ENCODE results near the gene FAM83F. TPM values are rescaled to one million over a fixed set of nuclear protein-coding genes. Genes with fewer than 3 reads are reported as not detected.
"Not testable (repeated sequence)": the region's sequence is repeated elsewhere in the genome, so short reads cannot be mapped to it uniquely, and the experiment has no call there.

The FAM83F gene
- total RNA-seq, 1 experiment from 2014 or later: 28.1 TPM

DNA sequence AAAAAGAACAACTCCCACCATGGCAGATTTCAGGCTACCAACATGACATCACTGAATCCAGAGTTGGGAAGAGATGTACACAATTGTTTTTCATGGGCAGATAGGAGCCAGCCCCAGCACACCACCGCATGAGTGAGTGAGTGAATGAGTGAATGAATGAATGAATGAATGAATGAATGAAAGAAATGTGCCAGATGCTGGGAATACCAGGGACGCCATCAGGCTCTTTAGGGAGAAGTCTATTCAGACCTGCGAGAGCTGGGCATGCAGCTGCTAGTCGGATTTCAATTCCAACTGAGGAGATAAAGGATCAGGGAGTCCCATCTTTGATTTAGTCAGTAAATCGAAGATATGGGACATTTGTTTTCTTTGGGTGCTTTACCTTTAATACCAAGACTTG lies 15.3 kb upstream of the FAM83F start:
- H3K27me3 ChIP-seq (ENCODE audit: control insufficient read depth, insufficient read depth, low read length): no peaks in the 10 kb centered on the region
- no peaks in the 10 kb centered on the region for H3K36me3 ChIP-seq (replicated peaks; ENCODE audit: control insufficient read depth, insufficient read depth, low read length)
- DNase-seq: no peak
- H3K4me3 ChIP-seq (ENCODE audit: insufficient read depth, low read depth, low read length): no peak overlapping the region

DNA sequence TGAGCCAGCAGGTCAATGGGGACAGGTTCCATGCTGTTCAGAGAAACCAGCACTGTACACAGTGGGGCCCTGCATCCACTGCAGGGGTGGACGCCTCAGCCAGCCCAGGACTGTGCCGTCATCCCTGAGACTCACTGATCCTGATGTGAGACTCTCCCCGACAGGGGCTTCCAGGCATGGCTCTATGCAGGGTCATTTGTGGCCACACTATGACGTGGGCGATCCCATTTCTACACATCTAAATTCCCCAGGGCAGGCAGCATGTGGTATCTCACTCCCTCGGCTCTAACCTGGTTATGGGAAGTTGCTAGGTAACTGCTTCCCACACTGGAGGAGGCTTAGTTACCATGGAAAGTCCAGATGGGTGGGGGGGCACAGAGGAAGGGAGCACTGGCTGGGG lies 14.2 kb upstream of the FAM83F start:
- no peak for DNase-seq
- no peak overlapping the region for H3K4me3 ChIP-seq (ENCODE audit: insufficient read depth, low read depth, low read length)

DNA sequence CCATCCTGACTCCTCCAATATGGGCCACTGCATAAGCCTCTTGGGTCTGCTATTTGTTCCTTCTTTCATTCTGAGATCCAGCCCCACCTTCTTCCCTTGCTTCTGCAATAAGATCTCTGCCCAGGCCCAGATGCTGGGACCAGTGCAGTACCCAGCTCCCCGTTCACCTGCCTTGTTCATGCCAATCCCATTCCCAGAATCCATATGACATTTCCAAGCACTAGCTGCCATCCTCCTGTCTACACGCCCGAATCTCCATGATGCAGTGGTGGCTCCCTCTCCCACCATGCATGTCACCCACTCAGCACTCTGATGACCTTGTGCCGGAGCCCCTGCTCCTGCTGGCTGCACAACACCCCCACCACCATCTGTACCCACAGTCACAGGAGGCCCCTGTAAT lies 11.4 kb upstream of the FAM83F start:
- Histone ChIP-seq H3K36me3 (replicated peaks; ENCODE audit: control insufficient read depth, insufficient read depth, low read length) (no peaks in the 10 kb centered on the region), H3K4me3 (ENCODE audit: insufficient read depth, low read depth, low read length) (no peak overlapping the region), H3K27me3 (ENCODE audit: control insufficient read depth, insufficient read depth, low read length) (peaks cover 2% of the 10 kb centered on the region; the same call in 1 of the 2 replicates)
- no peak for DNase-seq

More for the DNA sequence above, 14.2 kb upstream of the FAM83F start:
- Histone ChIP-seq H3K27me3 (ENCODE audit: control insufficient read depth, insufficient read depth, low read length) (peaks cover 2% of the 10 kb centered on the region; the same call in 1 of the 2 replicates), H3K36me3 (replicated peaks; ENCODE audit: control insufficient read depth, insufficient read depth, low read length) (no peaks in the 10 kb centered on the region)

DNA sequence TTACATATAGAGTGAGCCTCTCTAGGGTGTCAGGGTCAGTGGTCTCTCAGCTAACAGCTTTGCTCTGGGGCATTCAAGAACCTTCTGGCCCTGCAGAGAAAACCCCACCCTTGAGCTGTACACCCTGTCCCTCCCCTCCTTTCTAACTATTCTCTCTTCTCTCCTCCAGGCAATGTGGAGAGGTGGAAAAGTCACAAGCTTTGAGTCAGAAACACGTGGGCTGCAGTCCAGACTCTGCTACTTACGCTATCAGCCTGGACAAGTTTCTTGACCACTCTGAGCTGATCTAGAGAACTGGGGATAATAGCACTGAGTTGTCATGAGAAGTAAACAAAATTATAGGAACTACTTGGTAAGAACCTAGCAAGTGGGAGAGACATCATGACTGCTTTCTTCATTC lies 10.7 kb upstream of the FAM83F start:
- Histone ChIP-seq H3K36me3 (replicated peaks; ENCODE audit: control insufficient read depth, insufficient read depth, low read length) (no peaks in the 10 kb centered on the region), H3K4me3 (ENCODE audit: insufficient read depth, low read depth, low read length) (no peak overlapping the region), H3K27me3 (ENCODE audit: control insufficient read depth, insufficient read depth, low read length) (peaks cover 2% of the 10 kb centered on the region)
- DNase-seq: no peak

DNA sequence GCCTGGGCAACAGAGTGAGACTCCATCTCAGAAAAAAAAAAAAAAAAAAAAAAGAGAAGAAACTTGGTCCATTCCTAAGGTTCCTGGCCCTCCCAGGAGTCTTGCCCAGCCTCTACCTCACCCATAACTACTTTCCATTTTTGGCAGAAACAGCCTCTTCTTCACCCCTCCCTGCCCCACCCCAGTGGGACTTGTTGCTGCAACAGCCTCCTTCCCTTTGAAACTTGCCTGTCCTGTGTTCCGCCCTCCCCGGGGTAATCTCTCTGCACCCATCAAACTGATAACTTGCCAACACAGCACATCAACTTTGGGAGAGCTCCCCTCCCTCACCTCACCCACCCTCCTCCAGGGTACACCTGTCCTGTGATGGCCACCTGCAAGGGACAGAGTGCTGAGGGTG lies 10.0 kb upstream of the FAM83F start:
- H3K4me3 ChIP-seq (ENCODE audit: insufficient read depth, low read depth, low read length): no peak overlapping the region
- no peak for DNase-seq
- H3K27me3 ChIP-seq (ENCODE audit: control insufficient read depth, insufficient read depth, low read length): peaks cover 4% of the 10 kb centered on the region
- H3K36me3 ChIP-seq (replicated peaks; ENCODE audit: control insufficient read depth, insufficient read depth, low read length): no peaks in the 10 kb centered on the region

DNA sequence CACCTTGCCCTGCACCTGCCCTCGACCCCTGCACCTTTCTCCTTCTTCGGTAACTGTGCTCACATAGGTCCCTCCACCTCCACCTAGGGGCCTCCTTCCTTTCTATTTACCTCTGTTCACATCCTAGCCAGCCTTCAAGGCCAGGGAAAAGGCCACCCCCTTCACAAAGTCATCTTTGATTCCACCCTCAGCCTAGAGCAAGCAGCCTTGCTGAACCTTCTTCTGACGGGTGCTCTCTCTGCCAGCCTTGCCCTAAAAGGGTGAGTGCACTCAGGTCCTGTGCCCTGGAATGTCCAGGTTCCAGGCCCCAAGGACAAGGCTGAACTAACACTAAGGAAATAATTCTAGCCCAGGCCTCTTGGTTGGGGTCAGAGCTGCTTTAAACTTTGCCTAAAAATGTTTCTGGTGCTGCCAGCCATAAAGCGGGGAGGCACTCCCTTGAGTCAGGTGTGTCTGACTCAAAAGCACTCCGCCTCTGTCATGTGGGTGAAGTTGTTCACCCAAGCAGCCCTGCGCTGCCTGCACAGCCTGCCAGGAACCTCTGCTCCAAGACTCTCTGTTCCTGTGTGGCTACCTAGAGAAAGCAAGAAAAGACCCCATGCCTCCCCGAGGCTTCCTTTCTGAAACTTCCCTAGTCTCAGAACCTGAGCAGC lies 9.2 kb upstream of the FAM83F start:
- Histone ChIP-seq H3K27me3 (ENCODE audit: control insufficient read depth, insufficient read depth, low read length) (peaks cover 4% of the 10 kb centered on the region), H3K4me3 (ENCODE audit: insufficient read depth, low read depth, low read length) (no peak overlapping the region)

DNA sequence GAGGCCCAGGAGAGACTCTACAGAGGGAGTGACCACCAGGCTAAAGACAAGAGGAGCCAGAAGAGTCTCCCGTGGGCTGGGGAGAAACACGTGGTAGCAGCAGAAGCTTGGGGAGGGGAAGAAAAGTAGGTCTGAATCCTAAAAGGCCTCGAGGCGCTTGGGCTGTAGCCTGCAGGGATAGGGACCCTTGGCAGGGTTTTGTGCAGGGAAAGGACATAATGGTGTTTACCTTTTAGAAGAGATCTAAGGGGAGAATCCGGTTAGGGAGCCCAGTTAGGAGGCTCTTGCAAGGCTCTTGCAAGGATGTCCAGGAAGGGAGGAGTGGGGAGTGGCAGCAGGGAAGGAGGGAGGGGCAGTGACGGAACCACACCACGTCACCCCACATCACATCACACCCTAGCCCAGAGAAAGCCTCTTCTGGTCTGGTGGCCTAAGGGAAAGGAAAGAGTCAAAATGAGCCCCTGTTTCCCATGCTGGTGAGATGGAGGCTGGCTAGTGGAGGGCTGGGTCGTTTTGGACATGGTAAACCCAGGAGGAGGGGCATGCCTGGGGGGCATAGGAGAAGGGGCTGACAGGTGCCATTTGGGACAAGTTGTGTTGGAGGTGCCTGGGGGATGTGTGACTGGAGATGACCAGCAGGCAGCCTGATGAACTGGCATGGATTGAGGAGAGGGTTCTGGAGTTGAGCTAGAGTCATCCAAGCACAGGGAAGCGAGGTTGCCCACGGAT lies 6.2 kb upstream of the FAM83F start:
- no peak overlapping the region for H3K4me3 ChIP-seq (ENCODE audit: insufficient read depth, low read depth, low read length)
- peaks cover 6% of the 10 kb centered on the region for H3K27me3 ChIP-seq (ENCODE audit: control insufficient read depth, insufficient read depth, low read length)
- no peak for DNase-seq
- no peaks in the 10 kb centered on the region for H3K36me3 ChIP-seq (replicated peaks; ENCODE audit: control insufficient read depth, insufficient read depth, low read length)

More for the DNA sequence above, 9.2 kb upstream of the FAM83F start:
- DNase-seq: no peak
- no peaks in the 10 kb centered on the region for H3K36me3 ChIP-seq (replicated peaks; ENCODE audit: control insufficient read depth, insufficient read depth, low read length)

DNA sequence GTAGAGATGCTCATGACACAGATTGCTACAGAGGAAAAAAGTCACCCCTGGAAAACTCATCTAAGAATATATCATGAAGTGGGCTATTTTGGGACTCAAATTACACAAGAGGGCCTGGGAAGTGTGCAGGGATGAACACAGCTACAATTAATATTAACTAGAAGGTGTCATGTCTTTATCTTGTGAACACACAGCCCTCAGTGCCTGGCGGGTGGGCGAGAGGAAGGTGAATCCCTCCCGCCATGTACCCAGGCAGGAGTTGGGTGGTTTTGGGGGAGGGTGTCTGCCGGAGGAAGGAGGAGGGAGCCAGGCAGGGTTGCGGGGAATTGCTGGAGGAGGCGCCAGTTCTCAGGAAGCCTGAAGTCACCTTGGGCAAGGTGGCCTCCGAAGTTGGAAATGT lies 5.1 kb upstream of the FAM83F start:
- H3K27me3 ChIP-seq (ENCODE audit: control insufficient read depth, insufficient read depth, low read length): peaks cover 9% of the 10 kb centered on the region
- no peaks in the 10 kb centered on the region for H3K36me3 ChIP-seq (replicated peaks; ENCODE audit: control insufficient read depth, insufficient read depth, low read length)
- H3K4me3 ChIP-seq (ENCODE audit: insufficient read depth, low read depth, low read length): no peak overlapping the region
- peak; percentile 63 for DNase-seq

DNA sequence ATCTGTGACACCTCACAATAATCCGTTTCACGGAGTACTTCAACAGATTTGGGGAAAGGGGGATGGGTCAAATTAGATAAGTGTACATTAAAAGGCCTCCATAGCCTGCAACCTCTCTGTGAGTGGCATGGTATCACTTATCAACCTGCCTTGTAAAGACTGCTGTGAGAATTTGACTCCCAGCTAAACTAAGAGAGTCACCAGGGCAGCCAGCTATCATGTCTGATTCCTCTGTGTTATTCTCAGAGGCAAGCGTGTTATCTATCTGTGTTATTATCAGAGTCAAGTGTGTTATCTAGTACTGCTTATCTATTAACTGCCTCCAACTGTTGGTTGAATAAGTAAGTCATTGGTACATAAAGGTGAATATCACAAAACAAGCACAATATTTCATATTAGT lies 4.1 kb upstream of the FAM83F start:
- Histone ChIP-seq H3K4me3 (ENCODE audit: insufficient read depth, low read depth, low read length) (no peak overlapping the region), H3K36me3 (replicated peaks; ENCODE audit: control insufficient read depth, insufficient read depth, low read length) (no peaks in the 10 kb centered on the region), H3K27me3 (ENCODE audit: control insufficient read depth, insufficient read depth, low read length) (peaks cover 9% of the 10 kb centered on the region)
- no peak for DNase-seq

DNA sequence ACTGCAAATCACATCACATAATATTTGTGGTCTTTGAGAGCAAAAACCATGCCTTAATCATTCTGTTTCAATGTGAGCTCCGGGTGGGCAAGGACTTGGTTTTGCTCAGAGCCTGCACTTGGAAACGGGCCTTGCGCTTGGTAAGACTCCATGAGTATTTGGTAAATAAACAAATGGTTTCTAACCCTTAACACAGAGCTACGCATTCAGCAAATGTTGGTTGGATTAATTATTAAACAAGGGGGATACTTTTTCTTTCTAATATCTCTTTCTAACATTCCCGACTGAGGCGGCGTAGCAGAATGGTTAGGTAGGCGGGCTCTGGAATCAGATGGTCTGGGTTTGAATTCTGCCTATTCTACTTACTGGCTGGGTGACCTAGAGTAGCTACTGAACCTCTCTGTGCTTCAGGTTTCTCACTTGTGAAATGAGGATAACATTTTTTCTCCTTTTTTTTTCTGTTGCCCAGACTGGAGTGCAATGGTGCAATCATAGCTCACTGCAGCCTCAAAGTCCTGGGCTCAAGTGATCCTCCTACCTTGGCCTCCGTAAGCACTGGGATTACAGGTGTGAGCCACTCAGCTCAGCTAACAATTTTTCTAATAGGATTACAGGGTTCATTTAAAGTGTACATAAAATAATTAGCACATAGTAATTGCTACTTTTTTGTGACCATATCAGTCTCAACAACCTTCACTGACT lies 3.4 kb upstream of the FAM83F start:
- DNase-seq: no peak
- H3K36me3 ChIP-seq (replicated peaks; ENCODE audit: control insufficient read depth, insufficient read depth, low read length): no peaks in the 10 kb centered on the region
- peaks cover 9% of the 10 kb centered on the region for H3K27me3 ChIP-seq (ENCODE audit: control insufficient read depth, insufficient read depth, low read length)
- no peak overlapping the region for H3K4me3 ChIP-seq (ENCODE audit: insufficient read depth, low read depth, low read length)

DNA sequence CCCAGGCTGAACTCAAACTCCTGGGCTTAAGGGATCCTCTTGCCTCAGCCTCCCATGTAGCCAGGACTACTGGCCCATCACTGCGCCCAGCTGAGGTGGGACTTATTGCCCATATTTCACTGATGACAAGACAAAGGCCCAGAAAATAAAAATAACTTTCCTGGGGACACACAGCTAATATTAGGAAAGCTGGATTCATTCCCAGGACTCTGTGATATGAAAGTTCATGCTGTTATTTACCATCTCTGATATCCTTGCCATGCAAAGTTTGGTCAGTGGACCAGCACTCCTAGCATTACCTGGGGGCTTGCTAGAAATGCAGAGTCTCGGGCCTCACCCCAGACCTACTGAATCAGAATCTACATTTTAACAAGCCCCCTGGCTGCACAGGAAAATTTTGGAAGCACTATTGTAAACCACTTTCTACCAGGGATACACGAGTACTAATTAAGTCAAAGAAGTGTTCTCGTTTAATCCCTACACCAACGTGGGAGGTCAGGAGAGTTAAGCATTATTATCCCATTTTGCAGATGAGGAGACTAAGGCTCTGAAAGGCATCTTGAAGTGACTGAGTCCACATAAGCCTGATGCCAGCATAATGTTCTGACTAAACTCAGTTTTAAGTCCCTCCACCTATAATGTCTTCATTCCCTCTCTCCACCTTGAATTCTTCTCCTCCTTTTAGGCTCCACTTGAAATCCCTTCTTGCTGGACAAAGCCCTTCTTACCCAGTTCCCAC lies 2.5 kb upstream of the FAM83F start:
- H3K4me3 ChIP-seq (ENCODE audit: insufficient read depth, low read depth, low read length): no peak overlapping the region
- H3K36me3 ChIP-seq (replicated peaks; ENCODE audit: control insufficient read depth, insufficient read depth, low read length): no peaks in the 10 kb centered on the region
- no peak for DNase-seq
- H3K27me3 ChIP-seq (ENCODE audit: control insufficient read depth, insufficient read depth, low read length): peaks cover 9% of the 10 kb centered on the region

DNA sequence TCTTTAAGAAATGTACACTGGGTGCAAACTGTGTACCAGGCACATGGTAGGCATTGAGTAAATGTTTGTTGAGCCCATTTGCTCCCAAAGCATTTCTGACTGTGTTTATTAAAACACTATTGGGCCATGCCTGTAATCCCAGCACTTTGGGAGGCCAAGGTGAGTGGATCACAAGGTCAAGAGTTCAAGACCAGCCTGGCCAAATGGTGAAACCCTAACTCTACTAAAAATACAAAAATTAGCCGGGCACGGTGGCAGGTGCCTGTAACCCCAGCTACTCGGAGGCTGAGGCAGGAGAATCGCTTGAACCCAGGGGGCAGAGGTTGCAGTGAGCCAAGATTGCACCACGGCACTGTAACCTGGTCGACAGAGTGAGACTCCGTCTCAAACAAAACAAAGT lies 1.9 kb upstream of the FAM83F start:
- H3K27me3 ChIP-seq (ENCODE audit: control insufficient read depth, insufficient read depth, low read length); H3K4me3 ChIP-seq (ENCODE audit: insufficient read depth, low read depth, low read length); H3K36me3 ChIP-seq (replicated peaks; ENCODE audit: control insufficient read depth, insufficient read depth, low read length): not testable (repeated sequence)

DNA sequence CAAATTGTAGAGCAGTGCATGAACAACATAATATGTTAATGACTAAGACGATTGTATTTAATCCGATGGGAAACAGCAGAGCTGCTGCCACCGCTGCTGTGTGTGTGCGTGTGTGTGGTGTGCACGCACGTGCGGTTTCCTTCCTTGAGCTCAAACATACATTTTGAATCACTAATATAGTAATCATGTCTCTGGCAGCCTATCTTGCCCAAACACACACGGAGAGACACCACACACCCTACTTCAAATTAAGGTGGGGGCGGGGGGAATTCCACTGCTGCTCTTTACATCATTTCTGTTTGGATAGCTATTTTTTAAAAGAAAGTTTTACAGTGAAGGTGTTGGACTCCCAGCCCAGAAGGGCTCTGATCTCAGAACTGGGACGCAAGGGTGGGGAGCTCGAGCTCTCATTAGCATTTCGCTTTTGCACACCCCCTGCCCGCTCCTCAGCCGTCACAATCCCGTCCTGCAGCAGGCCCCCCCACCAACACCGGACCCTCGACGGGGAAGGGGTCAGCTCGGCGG lies 651 bp upstream of the FAM83F start:
- Histone ChIP-seq H3K27me3 (ENCODE audit: control insufficient read depth, insufficient read depth, low read length) (peaks cover 9% of the 10 kb centered on the region), H3K4me3 (ENCODE audit: insufficient read depth, low read depth, low read length) (peak overlapping the region; percentile 41), H3K36me3 (replicated peaks; ENCODE audit: control insufficient read depth, insufficient read depth, low read length) (no peaks in the 10 kb centered on the region)
- no peak for DNase-seq

More for the DNA sequence above, 1.9 kb upstream of the FAM83F start:
- DNase-seq: not testable (repeated sequence)

All from H7 (cell line).